Hepatocyte (in vitro differentiated cells): ENCODE measurements around the gene TMEM244.

Source experiments
- CTCF ChIP-seq: fragments of 200-600 bp; sonication (generic); IDR thresholded peaks from 2 replicates; pipeline ENCODE4 v1.5.1; 2016; ENCODE audit warnings: antibody characterized with exemption, mild to moderate bottlenecking; ENCODE audit not compliant: poor library complexity
- EZH2 ChIP-seq: fragments of 200-600 bp; sonication (generic); IDR thresholded peaks from 2 replicates; pipeline ENCODE4 v1.6.1; 2016; ENCODE audit warnings: antibody characterized with exemption, mild to moderate bottlenecking, borderline replicate concordance
- EZH2phosphoT487 ChIP-seq: fragments of 200-600 bp; sonication (generic); IDR thresholded peaks from one replicate; pipeline ENCODE4 v1.6.1; 2018; ENCODE audit warnings: antibody characterized with exemption, mild to moderate bottlenecking, low read depth, moderate library complexity; ENCODE audit not compliant: unreplicated experiment, severe bottlenecking

- TF ChIP-seq CTCF (no peak), EZH2 (no peak), EZH2phosphoT487 (no peak)
Measured at GRCh38 chr6:129849456-129849855, 11.7 kb downstream of the TMEM244 start.
